GM18511 (cell line): ENCODE results near the gene VPS51.

ENCODE experiments used
- ATAC-seq: cut with Tn5 transposase; IDR thresholded peaks from one replicate; pipeline ENCODE4 v1.9.1; 2021; ENCODE audit warnings: mild to moderate bottlenecking, moderate library complexity; ENCODE audit not compliant: unreplicated experiment

Gene VPS51

DNA sequence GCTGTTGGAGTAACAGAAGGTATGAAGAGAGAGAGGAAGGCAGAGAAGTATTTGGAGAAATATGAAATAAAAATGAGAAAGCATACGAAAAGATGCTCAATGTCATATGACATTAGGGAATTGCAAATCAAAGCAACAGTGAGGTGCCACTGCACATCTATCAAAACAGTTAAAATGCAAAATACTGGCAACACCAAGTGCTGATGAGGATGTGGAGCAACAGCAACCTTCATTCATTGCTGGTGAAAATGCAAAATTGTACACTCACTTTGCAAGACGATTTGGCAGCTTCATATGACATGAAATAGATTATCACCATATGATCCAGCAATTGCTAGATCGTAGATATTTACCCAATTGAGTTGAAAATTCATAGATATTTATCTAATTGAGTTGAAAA, 64.6 kb downstream of the VPS51 start:
- no peak for ATAC-seq
